Mesodermal cell (in vitro differentiated cells): ENCODE data around the gene KCNH1.
"Not testable (repeated sequence)": the region's sequence is repeated elsewhere in the genome, so short reads cannot be mapped to it uniquely, and the experiment has no call there.

Source experiments
- H3K27ac ChIP-seq: 2 replicates; pipeline ENCODE4 v1.7.0; 2013; ENCODE audit warnings: mild to moderate bottlenecking, low read depth, low read length, moderate library complexity; ENCODE audit not compliant: severe bottlenecking
- H3K36me3 ChIP-seq: 2 replicates; pipeline ENCODE4 v1.7.1; 2013; ENCODE audit warnings: mild to moderate bottlenecking, low read length, moderate library complexity; ENCODE audit not compliant: control insufficient read depth, insufficient read depth
- H3K4me1 ChIP-seq: one replicate; pipeline ENCODE4 v1.7.1; 2013; ENCODE audit warnings: mild to moderate bottlenecking, low read length; ENCODE audit not compliant: insufficient read depth, control insufficient read depth, poor library complexity, severe bottlenecking
- H3K4me3 ChIP-seq: 2 replicates; pipeline ENCODE4 v1.7.0; 2013; ENCODE audit warnings: low read length, control low read depth, mild to moderate bottlenecking; ENCODE audit not compliant: insufficient read depth, poor library complexity, severe bottlenecking; ENCODE audit errors: extremely low read depth
- H3K9me3 ChIP-seq: 2 replicates; pipeline ENCODE4 v1.7.1; 2013; ENCODE audit warnings: mild to moderate bottlenecking, low read length, moderate library complexity; ENCODE audit not compliant: control insufficient read depth
- WGBS, 2 experiments: methylation state at CpG; one replicate each; pipeline ENCODE4 v1.1.5; 2013; ENCODE audit warnings: missing lambda C conversion rate in 2 of 2; ENCODE audit not compliant: insufficient coverage in 2 of 2; 5-methylcytosine and 5-hydroxymethylcytosine counted together

Gene KCNH1

GRCh38 chr1:211009944-211010343 is 124.0 kb downstream of the KCNH1 start:
- H3K27ac ChIP-seq, result no peak overlapping the region
- no peaks in the 10 kb centered on the region for H3K36me3 ChIP-seq
- H3K4me1 ChIP-seq, result no peaks in the 10 kb centered on the region
- H3K4me3 ChIP-seq, result no peak overlapping the region
- no peaks in the 10 kb centered on the region for H3K9me3 ChIP-seq
- WGBS, 2 experiments, result 71 to 95% methylated on average over 1 to 3 of the region's 5 CpGs

- no peak overlapping the region for H3K4me3 ChIP-seq
These were observed 126.1 kb downstream of the KCNH1 start for GRCh38 chr1:211007830-211008229.

GRCh38 chr1:210995931-210996330 is 138.0 kb downstream of the KCNH1 start:
- not testable (repeated sequence) for H3K4me3 ChIP-seq, H3K4me1 ChIP-seq
- 84 to 91% methylated on average over 10 to 11 of the region's 13 CpGs for WGBS, 2 experiments

More at GRCh38 chr1:211007830-211008229, 126.1 kb downstream of the KCNH1 start:
- no peaks in the 10 kb centered on the region for H3K4me1 ChIP-seq
- no peak overlapping the region for H3K27ac ChIP-seq
- no CpG with 5 or more reads among the region's 1 CpG for WGBS, 2 experiments
- H3K36me3 ChIP-seq, result no peaks in the 10 kb centered on the region
- H3K9me3 ChIP-seq, result no peaks in the 10 kb centered on the region

GRCh38 chr1:210992837-210993236 is 141.1 kb downstream of the KCNH1 start:
- no peak overlapping the region for H3K27ac ChIP-seq
- WGBS, 2 experiments, result 71 to 94% methylated on average over 1 to 2 of the region's 4 CpGs

More at GRCh38 chr1:210995931-210996330, 138.0 kb downstream of the KCNH1 start:
- H3K27ac ChIP-seq, H3K36me3 ChIP-seq, H3K9me3 ChIP-seq: not testable (repeated sequence)

GRCh38 chr1:210989905-210990304 is 144.0 kb downstream of the KCNH1 start:
- H3K4me3 ChIP-seq, result no peak overlapping the region
- no peaks in the 10 kb centered on the region for H3K4me1 ChIP-seq
- no peaks in the 10 kb centered on the region for H3K36me3 ChIP-seq
- no peak overlapping the region for H3K27ac ChIP-seq
- no peaks in the 10 kb centered on the region for H3K9me3 ChIP-seq

More at GRCh38 chr1:210992837-210993236, 141.1 kb downstream of the KCNH1 start:
- Histone ChIP-seq H3K4me3 (no peak overlapping the region), H3K4me1 (no peaks in the 10 kb centered on the region), H3K36me3 (no peaks in the 10 kb centered on the region), H3K9me3 (no peaks in the 10 kb centered on the region)

- no peak overlapping the region for H3K4me3 ChIP-seq
- H3K4me1 ChIP-seq, result no peaks in the 10 kb centered on the region
- no CpG with 5 or more reads among the region's 1 CpG for WGBS, 2 experiments
- no peaks in the 10 kb centered on the region for H3K36me3 ChIP-seq
- no peaks in the 10 kb centered on the region for H3K9me3 ChIP-seq
- no peak overlapping the region for H3K27ac ChIP-seq
These were observed 152.5 kb downstream of the KCNH1 start for GRCh38 chr1:210981490-210981889.

GRCh38 chr1:210980082-210980481 is 153.9 kb downstream of the KCNH1 start:
- H3K4me3 ChIP-seq, result no peak overlapping the region
- no peaks in the 10 kb centered on the region for H3K4me1 ChIP-seq
- H3K27ac ChIP-seq, result no peak overlapping the region
- H3K9me3 ChIP-seq, result no peaks in the 10 kb centered on the region
- H3K36me3 ChIP-seq, result no peaks in the 10 kb centered on the region

- Histone ChIP-seq H3K36me3 (no peaks in the 10 kb centered on the region), H3K4me3 (no peak overlapping the region), H3K4me1 (no peaks in the 10 kb centered on the region), H3K9me3 (no peaks in the 10 kb centered on the region), H3K27ac (no peak overlapping the region)
- WGBS, 2 experiments, result 75 to 100% methylated on average over 1 of the region's 3 CpGs
These were observed 155.0 kb downstream of the KCNH1 start for GRCh38 chr1:210978974-210979354.

GRCh38 chr1:210978316-210978973 is 155.5 kb downstream of the KCNH1 start:
- Histone ChIP-seq H3K9me3 (no peaks in the 10 kb centered on the region), H3K27ac (no peak overlapping the region), H3K4me3 (no peak overlapping the region), H3K36me3 (no peaks in the 10 kb centered on the region), H3K4me1 (no peaks in the 10 kb centered on the region)
- 90 to 96% methylated on average over 1 to 2 of the region's 6 CpGs for WGBS, 2 experiments

GRCh38 chr1:210951279-210951678 is 182.7 kb downstream of the KCNH1 start:
- peaks cover 4% of the 10 kb centered on the region for H3K4me1 ChIP-seq
- no peak overlapping the region for H3K4me3 ChIP-seq
- no peak overlapping the region for H3K27ac ChIP-seq
- no peaks in the 10 kb centered on the region for H3K36me3 ChIP-seq
- no peaks in the 10 kb centered on the region for H3K9me3 ChIP-seq
- WGBS, 2 experiments, result 74 to 84% methylated on average over 5 of the region's 7 CpGs

- not testable (repeated sequence) for H3K4me3 ChIP-seq, H3K36me3 ChIP-seq, H3K27ac ChIP-seq, H3K9me3 ChIP-seq, H3K4me1 ChIP-seq
- WGBS, 2 experiments, result no CpG with 5 or more reads among the region's 2 CpGs
These were observed 183.9 kb downstream of the KCNH1 start for GRCh38 chr1:210949940-210950546.
